K562 treated with DMSO at 1 percent for 12 hours (cell line): ENCODE results near the gene ZNF416. TPM values are rescaled to one million over a fixed set of nuclear protein-coding genes. Genes with fewer than 3 reads are reported as not detected.

ENCODE experiments used
- total RNA-seq: library from RNA; unstranded; fragments of 300-600 nt; gene quantifications from 2 replicates; pipeline ENCODE4 v1.2.3, GENCODE V29; 2022; ENCODE audit not compliant: insufficient read depth

The ZNF416 gene
- 1.3 and 2.0 TPM in 2 replicates for total RNA-seq

GRCh38 chr19:57578487-57579205, at the start of gene ZNF416:
ZNF416 (minus strand) TSS chr19:57578911; CDS start chr19:57578704, 207 bp downstream.

GRCh38 chr19:57613941-57614743, 35.4 kb upstream of the ZNF416 start, which contains the start of gene ZNF134:
ZNF134 (plus strand) TSS chr19:57614242; CDS start chr19:57619469, 5,227 bp downstream.

GRCh38 chr19:57599761-57600383, 21.2 kb upstream of the ZNF416 start, which contains the start of gene ZNF530:
ZNF530 (plus strand) TSS chr19:57599885; CDS start chr19:57604346, 4,461 bp downstream.

GRCh38 chr19:57583521-57584416, 5.1 kb upstream of the ZNF416 start, which contains the start of gene ZIK1:
ZIK1 (plus strand) TSS chr19:57584145; CDS start chr19:57584357, 212 bp downstream.

GRCh38 chr19:57559404-57560025, 19.2 kb downstream of the ZNF416 start, which contains the start of gene ZNF550:
ZNF550 (minus strand) TSS chr19:57559863; CDS start chr19:57559682, 181 bp downstream.

GRCh38 chr19:57527136-57527881, 51.4 kb downstream of the ZNF416 start, which contains the start of gene ZNF549:
ZNF549 (plus strand) TSS chr19:57527356; CDS start chr19:57527574, 218 bp downstream.

Other genes starting within 250 kb of the ZNF416 start
- 0.90 and 3.1 TPM in 2 replicates for gene ZNF304, start 227.6 kb downstream of the ZNF416 start, total RNA-seq
- 6.2 and 8.9 TPM in 2 replicates for gene TRAPPC2B, start 215.4 kb downstream of the ZNF416 start, total RNA-seq
- gene ZNF547, start 215.4 kb downstream of the ZNF416 start, total RNA-seq, result 1.3 and 3.0 TPM in 2 replicates
- 0.81 and 5.3 TPM in 2 replicates for gene ZNF548, start 189.1 kb downstream of the ZNF416 start, total RNA-seq
- 4.8 and 9.6 TPM in 2 replicates for gene ZNF17, start 167.8 kb downstream of the ZNF416 start, total RNA-seq
- gene ZNF749, start 143.6 kb downstream of the ZNF416 start, total RNA-seq, result 9.4 and 15.0 TPM in 2 replicates
- not detected in 2 replicates for gene VN1R1, start 121.8 kb downstream of the ZNF416 start, total RNA-seq
- gene ZNF772, start 101.3 kb downstream of the ZNF416 start, total RNA-seq, result 0.44 and 2.1 TPM in 2 replicates
- 1.3 TPM in 2 replicates for gene ZNF419, start 91.2 kb downstream of the ZNF416 start, total RNA-seq
- 1.3 TPM in 1 of 2 replicates, not detected in the other for gene ZNF773, start 79.0 kb downstream of the ZNF416 start, total RNA-seq
- gene ZNF549, start 51.6 kb downstream of the ZNF416 start, total RNA-seq, result 0.16 TPM in 1 of 2 replicates, not detected in the other
- 2.5 and 3.1 TPM in 2 replicates for gene ZNF550, start 19.0 kb downstream of the ZNF416 start, total RNA-seq
- 0.36 TPM in 1 of 2 replicates, not detected in the other for gene ZIK1, start 5.2 kb upstream of the ZNF416 start, total RNA-seq
- 5.8 and 6.7 TPM in 2 replicates for gene ZNF530, start 21.0 kb upstream of the ZNF416 start, total RNA-seq
- 1.1 and 14.4 TPM in 2 replicates for gene ZNF134, start 35.3 kb upstream of the ZNF416 start, total RNA-seq
- 2.7 and 6.6 TPM in 2 replicates for gene ZNF211, start 54.3 kb upstream of the ZNF416 start, total RNA-seq
- not detected in 2 replicates for gene ZSCAN4, start 90.0 kb upstream of the ZNF416 start, total RNA-seq
- 1.1 and 5.0 TPM in 2 replicates for gene ZNF551, start 103.1 kb upstream of the ZNF416 start, total RNA-seq
- not detected in 2 replicates for gene ZNF154, start 130.3 kb upstream of the ZNF416 start, total RNA-seq
- 0.44 and 0.84 TPM in 2 replicates for gene ZNF671, start 148.7 kb upstream of the ZNF416 start, total RNA-seq
- 1.7 and 9.0 TPM in 2 replicates for gene ZNF776, start 167.9 kb upstream of the ZNF416 start, total RNA-seq
- 1.2 and 5.0 TPM in 2 replicates for gene ZNF586, start 190.8 kb upstream of the ZNF416 start, total RNA-seq
- 2.8 and 7.9 TPM in 2 replicates for gene ZNF552, start 236.0 kb upstream of the ZNF416 start, total RNA-seq